ENCODE results near the gene NONO.

- TF ChIP-seq GATA2 (IDR thresholded peaks at IDR 0.05; ENCODE audit: low read depth, low read length) (no peak), GATA3 (IDR thresholded peaks at IDR 0.05; ENCODE audit: low read depth, low read length) (no peak)
Observed at GRCh38 chrX:71302461-71303213, 19.2 kb downstream of the NONO start.

Measured in SH-SY5Y (cell line).